Duodenal mucosa (tissue), 2 donors: ENCODE measurements around the gene CBFA2T2.

Source experiments
- H3K27ac ChIP-seq: one replicate; pipeline ENCODE4 v1.7.0; 2013; ENCODE audit warnings: low read depth, low read length
- H3K27me3 ChIP-seq, 2 donors: one replicate each; pipeline ENCODE4 v1.7.0; 2013; ENCODE audit warnings: low read length in 2 of 2, control low read depth in 1 of 2; ENCODE audit not compliant: insufficient read depth in 2 of 2, control insufficient read depth in 1 of 2
- H3K36me3 ChIP-seq, 2 donors: one replicate each; pipeline ENCODE4 v1.7.0; 2013; ENCODE audit warnings: low read length in 2 of 2, control low read depth in 1 of 2; ENCODE audit not compliant: insufficient read depth in 2 of 2, control insufficient read depth in 1 of 2
- H3K4me1 ChIP-seq, 2 donors: one replicate each; pipeline ENCODE4 v1.7.0; 2013; ENCODE audit warnings: low read length in 2 of 2, control low read depth in 1 of 2; ENCODE audit not compliant: insufficient read depth in 2 of 2, control insufficient read depth in 1 of 2
- H3K4me3 ChIP-seq, 2 donors: one replicate each; pipeline ENCODE4 v1.7.0; 2013; ENCODE audit warnings: low read length in 2 of 2, low read depth in 1 of 2
- H3K9ac ChIP-seq, 2 donors: one replicate each; pipeline ENCODE4 v1.7.0; 2013; ENCODE audit warnings: low read length in 2 of 2, low read depth in 1 of 2
- H3K9me3 ChIP-seq, 2 donors: one replicate each; pipeline ENCODE4 v1.7.0; 2013; ENCODE audit warnings: low read length in 2 of 2, control low read depth in 1 of 2; ENCODE audit not compliant: control insufficient read depth in 1 of 2

CBFA2T2 gene

DNA sequence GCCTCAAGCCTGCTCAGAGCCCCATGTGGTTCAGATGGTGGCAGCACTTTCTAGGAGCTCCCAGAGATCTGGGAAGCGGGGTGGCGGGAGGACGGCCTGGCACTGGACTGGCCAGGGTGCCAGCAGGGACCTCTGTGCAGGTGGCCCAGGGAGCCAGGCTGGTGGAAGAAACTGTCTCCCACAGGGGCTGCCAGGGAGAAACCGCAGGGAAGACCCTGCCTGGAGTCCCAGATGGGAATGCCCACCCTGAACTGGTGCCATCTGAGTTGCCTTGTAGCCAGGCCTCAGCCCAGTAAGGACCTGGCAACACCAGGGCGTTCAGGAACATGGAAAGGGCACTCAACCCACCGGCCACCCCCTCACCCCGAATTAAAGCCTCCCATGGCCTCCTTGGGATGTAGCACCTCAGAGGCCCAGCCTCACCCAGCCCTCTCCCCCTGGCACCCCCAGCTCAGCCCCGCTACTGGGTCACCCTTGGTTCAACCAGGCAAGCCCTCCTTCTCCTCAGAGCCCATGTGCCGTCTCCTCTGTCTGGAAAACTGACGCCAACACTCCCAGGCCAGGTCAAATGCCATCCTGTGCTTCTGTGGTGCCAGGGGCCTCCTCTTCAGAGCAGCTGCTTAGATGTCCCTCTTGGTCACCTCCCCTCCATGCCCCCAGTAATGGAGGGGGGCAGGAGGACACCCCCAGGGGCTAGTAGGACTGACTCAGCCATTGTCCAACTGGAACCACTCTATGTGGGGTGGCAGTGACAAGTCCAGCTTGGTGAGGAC, 166.3 kb downstream of the CBFA2T2 start:
- H3K27ac ChIP-seq: no peak overlapping the region
- no peak overlapping the region for H3K9ac ChIP-seq
- peaks cover 7 to 32% of the 10 kb centered on the region in 2 donors for H3K36me3 ChIP-seq
- no peak overlapping the region for H3K4me3 ChIP-seq
- H3K9me3 ChIP-seq: no peaks in the 10 kb centered on the region
- no peaks in the 10 kb centered on the region for H3K27me3 ChIP-seq
- peaks cover 22 to 37% of the 10 kb centered on the region in 2 donors for H3K4me1 ChIP-seq

DNA sequence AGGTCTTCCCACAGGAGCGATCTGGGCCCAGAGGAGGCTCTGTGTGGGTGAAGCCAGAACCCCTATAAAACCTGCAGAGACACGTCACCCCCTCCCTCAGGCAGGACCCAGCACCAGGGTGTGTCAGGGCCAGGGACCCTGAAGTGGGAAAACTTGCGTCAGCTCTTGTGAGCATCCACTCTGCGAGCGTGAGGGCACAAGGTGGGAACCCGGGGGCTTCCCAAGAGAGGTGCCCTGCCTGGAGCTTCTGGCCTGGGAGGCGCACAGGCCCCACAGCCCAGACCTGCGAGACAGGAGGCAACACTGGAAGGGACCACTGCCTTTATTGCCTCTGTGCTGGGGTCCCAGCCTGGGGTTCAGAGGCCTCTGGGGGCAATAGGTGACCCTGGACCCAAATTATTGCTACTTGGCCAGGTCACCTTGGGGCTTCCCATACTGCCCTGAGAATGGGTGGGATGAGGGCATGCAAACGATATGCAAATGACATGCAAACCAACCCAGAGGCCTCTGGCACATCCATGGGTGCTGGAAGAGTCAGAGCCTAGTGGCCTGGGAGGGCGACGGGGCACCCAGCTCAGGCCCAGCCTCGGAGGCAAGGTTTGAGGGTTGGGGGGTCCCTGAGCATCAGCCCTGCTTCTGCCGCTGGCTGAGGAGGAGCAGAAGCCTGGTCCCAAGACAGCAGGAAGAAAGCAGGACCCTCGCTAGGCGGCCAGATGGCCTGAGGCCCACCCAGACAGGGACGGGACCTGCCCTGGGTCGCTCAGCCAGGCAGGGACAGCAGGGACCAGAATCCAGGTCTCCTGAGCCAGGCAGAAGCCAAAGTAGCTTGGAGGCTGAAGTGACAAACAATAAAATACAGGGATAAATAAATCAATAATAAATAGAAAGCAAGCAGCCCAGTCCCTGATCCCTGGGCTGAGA, 167.1 kb downstream of the CBFA2T2 start:
- peaks cover 7 to 32% of the 10 kb centered on the region in 2 donors for H3K36me3 ChIP-seq
- H3K4me3 ChIP-seq: no peak overlapping the region
- no peak overlapping the region for H3K27ac ChIP-seq
- no peaks in the 10 kb centered on the region for H3K27me3 ChIP-seq
- no peak overlapping the region for H3K9ac ChIP-seq
- peaks cover 20 to 33% of the 10 kb centered on the region in 2 donors for H3K4me1 ChIP-seq
- H3K9me3 ChIP-seq: no peaks in the 10 kb centered on the region

DNA sequence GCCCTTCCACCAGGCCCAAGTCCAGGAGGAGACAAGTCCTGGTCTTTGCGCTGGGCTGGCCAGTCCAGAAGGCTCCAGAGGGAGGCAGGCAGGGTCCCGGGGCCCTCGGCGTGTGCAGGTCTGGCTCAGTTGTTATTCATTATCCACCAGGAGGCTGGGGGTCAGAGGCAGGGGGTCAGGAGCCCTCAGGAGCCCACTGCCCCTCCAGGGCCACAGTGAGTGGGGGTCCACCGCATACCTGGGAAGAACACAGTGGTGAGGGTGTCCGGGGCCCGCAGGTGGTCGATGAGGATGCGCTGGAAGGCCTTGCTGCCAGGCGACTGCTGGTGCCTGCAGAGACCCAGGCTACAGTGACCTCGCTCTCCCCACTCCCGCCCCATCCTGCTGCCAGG, 167.8 kb downstream of the CBFA2T2 start:
- Histone ChIP-seq H3K4me1 (peaks cover 21 to 31% of the 10 kb centered on the region in 2 donors), H3K27me3 (no peaks in the 10 kb centered on the region), H3K36me3 (peaks cover 7 to 32% of the 10 kb centered on the region in 2 donors), H3K4me3 (no peak overlapping the region), H3K9ac (no peak overlapping the region), H3K27ac (no peak overlapping the region), H3K9me3 (no peaks in the 10 kb centered on the region)

DNA sequence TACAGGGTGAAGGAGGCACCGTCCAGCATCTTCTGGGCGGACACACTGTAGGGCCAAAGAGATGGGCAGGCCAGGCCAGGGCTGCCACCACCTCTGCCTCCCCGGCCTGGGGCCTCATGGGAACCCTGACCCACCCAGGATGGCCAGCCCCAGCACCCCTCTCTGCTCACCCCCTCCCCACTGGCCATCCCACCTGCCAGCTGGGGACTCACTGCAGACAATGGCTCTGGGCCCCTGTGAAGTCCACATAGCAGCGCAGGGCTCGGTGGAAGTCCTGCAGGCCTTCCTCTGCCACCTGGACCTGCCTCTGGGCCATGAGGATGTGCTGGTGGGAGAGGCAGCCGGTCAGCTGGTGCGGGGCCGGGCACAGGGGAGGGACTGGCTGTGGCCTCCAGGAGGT, 168.6 kb downstream of the CBFA2T2 start:
- Histone ChIP-seq H3K27me3 (no peaks in the 10 kb centered on the region), H3K9me3 (no peaks in the 10 kb centered on the region), H3K9ac (no peak overlapping the region), H3K36me3 (peaks cover 7 to 32% of the 10 kb centered on the region in 2 donors), H3K4me3 (no peak overlapping the region), H3K27ac (no peak overlapping the region), H3K4me1 (peaks cover 18 to 30% of the 10 kb centered on the region in 2 donors)

- no peak overlapping the region for H3K4me3 ChIP-seq
- H3K36me3 ChIP-seq: peaks cover 7 to 32% of the 10 kb centered on the region in 2 donors
- H3K9ac ChIP-seq: no peak overlapping the region
- H3K9me3 ChIP-seq: no peaks in the 10 kb centered on the region
- H3K27me3 ChIP-seq: no peaks in the 10 kb centered on the region
- H3K4me1 ChIP-seq: peaks cover 15 to 28% of the 10 kb centered on the region in 2 donors
- H3K27ac ChIP-seq: no peak overlapping the region
Measured at GRCh38 chr20:33658929-33659328, 169.0 kb downstream of the CBFA2T2 start.

DNA sequence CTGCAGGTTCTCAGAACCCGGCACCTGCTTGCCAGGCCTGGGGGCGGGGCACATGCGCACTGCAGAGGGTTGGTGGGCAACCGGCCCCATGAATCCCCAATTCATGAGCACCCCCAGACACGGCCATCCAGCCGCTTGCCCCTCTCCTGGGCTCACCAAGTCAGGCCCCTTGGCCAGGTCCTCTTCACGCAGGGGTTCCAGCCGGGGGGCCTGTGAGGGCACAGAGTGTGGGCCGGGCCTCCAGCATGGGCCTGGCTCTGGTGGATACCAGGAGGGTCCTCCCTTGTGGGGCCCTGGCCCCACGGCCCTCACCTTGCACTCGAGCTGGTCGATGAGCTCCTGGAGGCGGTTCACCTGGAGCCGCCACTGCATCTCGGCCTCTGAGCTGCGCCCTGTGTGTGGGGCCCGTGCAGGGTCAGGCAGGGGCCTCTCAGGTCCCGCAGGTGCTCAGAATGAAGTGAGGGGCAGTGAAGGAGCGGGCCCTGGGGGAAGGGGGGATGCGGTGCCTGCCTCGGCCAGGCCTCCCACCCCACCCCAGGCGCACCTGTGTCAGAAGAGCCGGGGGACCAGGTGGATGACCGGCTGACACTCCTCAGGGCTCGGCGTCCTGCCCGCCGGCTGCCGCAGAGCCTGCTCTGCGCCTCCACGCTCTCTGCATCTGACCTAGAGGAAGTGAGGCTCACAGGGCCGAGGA, 169.6 kb downstream of the CBFA2T2 start:
- Histone ChIP-seq H3K27ac (no peak overlapping the region), H3K4me1 (peaks cover 15 to 28% of the 10 kb centered on the region in 2 donors), H3K4me3 (no peak overlapping the region), H3K9ac (no peak overlapping the region), H3K9me3 (no peaks in the 10 kb centered on the region), H3K27me3 (no peaks in the 10 kb centered on the region), H3K36me3 (peaks cover 7 to 32% of the 10 kb centered on the region in 2 donors)

DNA sequence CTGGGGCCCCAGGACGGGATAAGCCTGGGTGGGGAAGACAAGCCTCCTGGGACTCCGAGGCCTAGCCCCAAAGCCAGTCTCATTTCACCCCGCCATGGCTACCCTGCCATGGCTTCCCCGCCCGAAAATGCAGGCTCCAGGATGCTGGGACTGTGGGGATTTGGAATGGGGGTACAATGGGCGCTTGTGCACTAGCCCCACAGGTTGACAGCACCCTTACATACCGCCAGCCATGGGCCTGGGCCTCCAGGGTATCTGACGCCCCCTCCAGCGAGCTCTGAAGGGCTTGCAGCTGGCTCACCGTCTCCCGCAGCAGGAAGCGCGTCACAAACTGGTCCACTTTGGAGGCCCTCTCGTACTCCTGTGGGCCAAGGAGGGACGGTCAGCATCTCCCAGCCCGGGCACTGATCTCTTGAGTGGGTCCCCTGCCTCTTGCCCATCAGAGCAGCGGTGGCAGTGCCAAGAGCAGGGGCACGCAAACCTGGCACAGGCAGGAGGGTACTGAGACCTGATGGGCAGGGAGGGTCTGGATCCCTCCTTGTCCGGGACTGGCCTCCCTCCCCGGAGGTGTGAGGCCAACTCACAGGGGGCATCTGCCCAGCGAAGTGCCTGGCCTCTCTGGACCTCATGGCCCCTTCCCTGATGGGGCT, 170.3 kb downstream of the CBFA2T2 start:
- Histone ChIP-seq H3K27ac (no peak overlapping the region), H3K9ac (no peak overlapping the region), H3K4me1 (peaks cover 15 to 26% of the 10 kb centered on the region in 2 donors), H3K9me3 (no peaks in the 10 kb centered on the region), H3K27me3 (no peaks in the 10 kb centered on the region), H3K4me3 (no peak overlapping the region), H3K36me3 (peaks cover 7 to 32% of the 10 kb centered on the region in 2 donors)

GRCh38 chr20:33660685-33661058, 170.8 kb downstream of the CBFA2T2 start:
- H3K27ac ChIP-seq: no peak overlapping the region
- H3K36me3 ChIP-seq: peaks cover 7 to 32% of the 10 kb centered on the region in 2 donors
- H3K4me3 ChIP-seq: no peak overlapping the region
- no peaks in the 10 kb centered on the region for H3K27me3 ChIP-seq
- H3K9me3 ChIP-seq: no peaks in the 10 kb centered on the region
- peaks cover 15 to 24% of the 10 kb centered on the region in 2 donors for H3K4me1 ChIP-seq
- no peak overlapping the region for H3K9ac ChIP-seq

GRCh38 chr20:33662172-33662571, 172.3 kb downstream of the CBFA2T2 start, which contains the start of gene C20orf144:
Gene C20orf144 (plus strand): TSS chr20:33662327. CDS start chr20:33662346, 19 bp downstream.
- Histone ChIP-seq H3K4me3 (peak within 1 kb of the TSS; percentile 84), H3K27me3 (no peaks in the 10 kb centered on the region), H3K9ac (peak within 1 kb of the TSS; percentile 76 to 78), H3K27ac (peak within 1 kb of the TSS; percentile 82), H3K4me1 (peaks cover 20 to 33% of the 10 kb centered on the region in 2 donors), H3K9me3 (no peaks in the 10 kb centered on the region), H3K36me3 (peaks cover 4 to 27% of the 10 kb centered on the region in 2 donors)
